ENCODE data around the gene N4BP2L2. TPM values are rescaled to one million over a fixed set of nuclear protein-coding genes. Genes with fewer than 3 reads are reported as not detected.
A peak's percentile ranks its signal among the peaks of the same experiment; 100 is the strongest.

Gene N4BP2L2
- polyA plus RNA-seq (105 and 317 TPM in 2 replicates), polyA minus RNA-seq (189 and 220 TPM in 2 replicates)

GRCh38 chr13:32538621-32539246 lies at the start of gene N4BP2L2:
Gene N4BP2L2, minus strand, starts transcription at chr13:32538795. Its CDS starts 1,768 bp downstream, at chr13:32537027.
- Histone ChIP-seq H3K27ac (ENCODE audit: low read length) (peak within 1 kb of the TSS; percentile 83), H3K9ac (ENCODE audit: low read length) (peak within 1 kb of the TSS; percentile 75)
- peak; percentile 75 for TF ChIP-seq POLR2AphosphoS5 (IDR thresholded peaks at IDR 0.05)
- TF ChIP-seq RAD21 (conservative IDR thresholded peaks at IDR 0.05): peak; percentile 62
- no peak for TF ChIP-seq EZH2 (IDR thresholded peaks at IDR 0.05; ENCODE audit: borderline replicate concordance, insufficient read depth, low read length, poor library complexity, severe bottlenecking)
- TF ChIP-seq MXI1 (conservative IDR thresholded peaks at IDR 0.05; ENCODE audit: poor library complexity, severe bottlenecking): peak; percentile 45
- TF ChIP-seq CTCF (IDR thresholded peaks at IDR 0.05; ENCODE audit: poor library complexity, severe bottlenecking): peak; percentile 64
- TF ChIP-seq TAF1 (IDR thresholded peaks at IDR 0.05; ENCODE audit: low read depth): no peak
- TF ChIP-seq REST (IDR thresholded peaks at IDR 0.05; ENCODE audit: borderline replicate concordance): no peak
- TF ChIP-seq SMC3 (conservative IDR thresholded peaks at IDR 0.05; ENCODE audit: poor library complexity): peak; percentile 53
- TF ChIP-seq EP300 (conservative IDR thresholded peaks at IDR 0.05; ENCODE audit: poor library complexity, severe bottlenecking): peak; percentile 27

GRCh38 chr13:32587811-32588170 lies 49.2 kb upstream of the N4BP2L2 start:
- H3K27me3 ChIP-seq (ENCODE audit: insufficient read depth, low read depth, low read length): no peaks in the 10 kb centered on the region
- peak overlapping the region; percentile 58 for H3K27ac ChIP-seq (ENCODE audit: low read length)
- H3K9ac ChIP-seq (ENCODE audit: low read length): peak overlapping the region; percentile 67
- peaks cover 54% of the 10 kb centered on the region for H3K79me2 ChIP-seq (replicated peaks; ENCODE audit: insufficient read depth, low read length)
- H2AFZ ChIP-seq (ENCODE audit: low read depth, low read length): no peak overlapping the region
- no peaks in the 10 kb centered on the region for H3K9me2 ChIP-seq (ENCODE audit: insufficient read depth, low read length)
- H3K9me3 ChIP-seq (ENCODE audit: low read length): no peaks in the 10 kb centered on the region
- no peaks in the 10 kb centered on the region for H3K36me3 ChIP-seq (ENCODE audit: insufficient read depth, low read length)
- TF ChIP-seq REST (IDR thresholded peaks at IDR 0.05; ENCODE audit: borderline replicate concordance): no peak
- no peak for TF ChIP-seq EZH2 (IDR thresholded peaks at IDR 0.05; ENCODE audit: borderline replicate concordance, insufficient read depth, low read length, poor library complexity, severe bottlenecking)
- TF ChIP-seq POLR2AphosphoS5 (IDR thresholded peaks at IDR 0.05): no peak
- TF ChIP-seq SMC3 (conservative IDR thresholded peaks at IDR 0.05; ENCODE audit: poor library complexity): no peak
- TF ChIP-seq CTCF (IDR thresholded peaks at IDR 0.05; ENCODE audit: poor library complexity, severe bottlenecking): no peak
- TF ChIP-seq MXI1 (conservative IDR thresholded peaks at IDR 0.05; ENCODE audit: poor library complexity, severe bottlenecking): no peak
- no peak for TF ChIP-seq EP300 (conservative IDR thresholded peaks at IDR 0.05; ENCODE audit: poor library complexity, severe bottlenecking)
- no peak for TF ChIP-seq RAD21 (conservative IDR thresholded peaks at IDR 0.05)
- TF ChIP-seq TAF1 (IDR thresholded peaks at IDR 0.05; ENCODE audit: low read depth): no peak
- peaks cover 4% of the 10 kb centered on the region for H4K20me1 ChIP-seq (ENCODE audit: insufficient read depth)
- H3F3A ChIP-seq (ENCODE audit: insufficient read depth, low read length, poor library complexity, severe bottlenecking): no peaks in the 10 kb centered on the region
- peak overlapping the region; percentile 90 for H3K4me2 ChIP-seq (ENCODE audit: low read length)
- peak overlapping the region; percentile 90 for H3K4me3 ChIP-seq (ENCODE audit: low read length)

More at GRCh38 chr13:32538621-32539246, at the start of gene N4BP2L2:
- peak within 1 kb of the TSS; percentile 75 for H2AFZ ChIP-seq (ENCODE audit: low read depth, low read length)
- H3K9me2 ChIP-seq (ENCODE audit: insufficient read depth, low read length): no peaks in the 10 kb centered on the region
- H3F3A ChIP-seq (ENCODE audit: insufficient read depth, low read length, poor library complexity, severe bottlenecking): no peaks in the 10 kb centered on the region
- no peaks in the 10 kb centered on the region for H3K27me3 ChIP-seq (ENCODE audit: insufficient read depth, low read depth, low read length)
- peak within 1 kb of the TSS; percentile 75 for H3K4me3 ChIP-seq (ENCODE audit: low read length)
- no peaks in the 10 kb centered on the region for H3K9me3 ChIP-seq (ENCODE audit: low read length)
- H3K79me2 ChIP-seq (replicated peaks; ENCODE audit: insufficient read depth, low read length): peaks cover 42% of the 10 kb centered on the region
- peaks cover 19% of the 10 kb centered on the region for H3K36me3 ChIP-seq (ENCODE audit: insufficient read depth, low read length)
- H4K20me1 ChIP-seq (ENCODE audit: insufficient read depth): no peaks in the 10 kb centered on the region
- peak within 1 kb of the TSS; percentile 52 for H3K4me2 ChIP-seq (ENCODE audit: low read length)

Data from neural cell (in vitro differentiated cells).